Spleen (tissue), 11 donors: Measurements from ENCODE around the gene IFI30. TPM values are rescaled to one million over a fixed set of nuclear protein-coding genes. Genes with fewer than 3 reads are reported as not detected.

Experiments used
- DNase-seq: peaks from one replicate; pipeline ENCODE4 v3.0.0-alpha.2; 2020
- H3K27ac ChIP-seq, 8 donors: fragments of 200-600 bp; sonication (generic) in 7 of 8; 1 replicate in 4 of 8; 2 replicates in 4 of 8; pipeline versions ENCODE4 v1.5.0 to v1.8.0; 2016 to 2021; ENCODE audit warnings: inconsistent platforms in 4 of 8, mild to moderate bottlenecking in 4 of 8, moderate library complexity in 1 of 8
- H3K27me3 ChIP-seq, 7 donors: fragments of 200-600 bp; sonication (generic) in 6 of 7; replicated peaks in 1 of 7; 1 replicate in 4 of 7; 2 replicates in 3 of 7; pipeline versions ENCODE4 v1.5.0 to v1.8.0; 2016 to 2021; ENCODE audit warnings: inconsistent platforms in 3 of 7, mild to moderate bottlenecking in 1 of 7
- H3K36me3 ChIP-seq, 6 donors: fragments of 200-600 bp; sonication (generic) in 5 of 6; 1 replicate in 4 of 6; 2 replicates in 2 of 6; pipeline versions ENCODE4 v1.5.0 to v1.8.0; 2016 to 2021; ENCODE audit warnings: inconsistent platforms in 2 of 6
- H3K4me1 ChIP-seq, 6 donors: fragments of 200-600 bp; sonication (generic) in 5 of 6; 1 replicate in 3 of 6; 2 replicates in 3 of 6; pipeline versions ENCODE4 v1.5.0 to v1.8.0; 2016 to 2021; ENCODE audit warnings: inconsistent platforms in 3 of 6
- H3K4me3 ChIP-seq, 8 donors: fragments of 200-600 bp; sonication (generic) in 7 of 8; 1 replicate in 4 of 8; 2 replicates in 4 of 8; pipeline versions ENCODE4 v1.5.0 to v1.8.0; 2016 to 2021; ENCODE audit warnings: inconsistent platforms in 4 of 8, mild to moderate bottlenecking in 4 of 8, moderate library complexity in 2 of 8
- H3K9me3 ChIP-seq, 8 donors: fragments of 200-600 bp; sonication (generic) in 7 of 8; 1 replicate in 4 of 8; 2 replicates in 4 of 8; pipeline versions ENCODE4 v1.5.0 to v1.8.0; 2016 to 2021; ENCODE audit warnings: inconsistent platforms in 4 of 8
- CTCF ChIP-seq, 11 experiments: fragments of 200-600 bp in 7 of 11; fragments of 450-650 bp in 4 of 11; sonication (generic) in 4 of 11; IDR thresholded peaks in 8 of 11; conservative IDR thresholded peaks in 3 of 11; 1 replicate in 7 of 11; 2 replicates in 4 of 11; pipeline versions ENCODE4 v1.4.0 to v1.8.0; 2016 to 2021; ENCODE audit warnings: antibody characterized with exemption in 11 of 11, inconsistent platforms in 4 of 11, mild to moderate bottlenecking in 1 of 11
- POLR2A ChIP-seq, 3 donors: fragments of 450-650 bp; IDR thresholded peaks; one replicate each; pipeline ENCODE4 v1.5.1; 2017; ENCODE audit warnings: antibody characterized with exemption in 3 of 3, mild to moderate bottlenecking in 1 of 3
- POLR2AphosphoS5 ChIP-seq, 3 donors: sonication (generic); formaldehyde crosslinking; IDR thresholded peaks; one replicate each; pipeline ENCODE4 v1.5.1; 2017; ENCODE audit warnings: antibody characterized with exemption in 3 of 3
- WGBS, 5 donors: extraction: QIAGEN DNeasy Blood & Tissue Kit in 3 of 5; methylation state at CpG; one replicate each; pipeline versions ENCODE4 v1.1.5 to v1.1.7; 2013 to 2018; 5-methylcytosine and 5-hydroxymethylcytosine counted together
- intact Hi-C: fragments of 100-400 bp; cut with DNase I; formaldehyde crosslinking; loops from one replicate; pipeline ENCODE4 v1.15.0; 2023; ENCODE audit warnings: low total_unique reads
- polyA plus RNA-seq, 3 donors: library from polyadenylated mRNA; stranded (reverse); fragments of 200-250 nt; gene quantifications; one replicate each; pipeline ENCODE4 v1.2.1, GENCODE V29; 2013
- total RNA-seq, 7 donors: library from RNA; depleted of rRNA in 3 of 7; stranded (reverse); fragments of >200 nt in 3 of 7; fragmentation: NEBNext Ultra II Directional in 4 of 7; extraction: Animal tissue kit (Norgen Biotek cat#: 25700) in 4 of 7; gene quantifications; one replicate each; pipeline versions ENCODE4 v1.1.0 to v1.2.1, GENCODE V29; 2016 to 2021
- donor health status: healthy with polysubstance abuse.
- donor health status: DM: no; HTN: no; CAD: no; lungs with moderate emphysema.
- donor health status: DM: no; HTN: no; CAD: no.
- donor health status: Bipolar disorder and iron deficiency.
- donor health status: healthy.
- donor health status: DM: no; HTN: no; CAD: no.
- donor health status: DM: yes; HTN: yes; CAD: no.

Gene IFI30
- total and polyA plus RNA-seq, 10 donors = 206 to 475 (median 288) TPM

- H3K36me3 ChIP-seq = peaks cover 0 to 79% (median 46%) of the 10 kb centered on the region in 6 donors
- no peak for TF ChIP-seq CTCF (IDR thresholded peaks at IDR 0.05 in 8 of 11, conservative IDR thresholded peaks at IDR 0.05 in 3 of 11)
- TF ChIP-seq POLR2A (IDR thresholded peaks at IDR 0.05) = no peak
- no peak for TF ChIP-seq POLR2AphosphoS5 (IDR thresholded peaks at IDR 0.05)
- no peaks in the 10 kb centered on the region for H3K27me3 ChIP-seq
- no peak overlapping the region for H3K27ac ChIP-seq
- no peak for DNase-seq
- 94 to 99% (median 96%) methylated on average over 15 of the region's 15 CpGs for WGBS, 5 donors
- H3K4me1 ChIP-seq = peaks cover 16 to 53% (median 45%) of the 10 kb centered on the region in 6 donors
- no peaks in the 10 kb centered on the region for H3K9me3 ChIP-seq
- no peak overlapping the region for H3K4me3 ChIP-seq
- intact Hi-C loops = no loop called here
Measured at GRCh38 chr19:18165794-18166544, 7.6 kb upstream of the IFI30 start.

- no peak overlapping the region for H3K27ac ChIP-seq
- no peaks in the 10 kb centered on the region for H3K9me3 ChIP-seq
- TF ChIP-seq POLR2A (IDR thresholded peaks at IDR 0.05) = no peak
- TF ChIP-seq CTCF (IDR thresholded peaks at IDR 0.05 in 8 of 11, conservative IDR thresholded peaks at IDR 0.05 in 3 of 11) = no peak
- peak in 1 of 3 donors; percentile 27 for TF ChIP-seq POLR2AphosphoS5 (IDR thresholded peaks at IDR 0.05)
- H3K36me3 ChIP-seq = peaks cover 0 to 76% (median 45%) of the 10 kb centered on the region in 6 donors
- DNase-seq = no peak
- intact Hi-C loops = no loop called here
- H3K27me3 ChIP-seq = no peaks in the 10 kb centered on the region
- 93 to 97% (median 96%) methylated on average over 18 to 21 of the region's 21 CpGs for WGBS, 5 donors
- peaks cover 20 to 54% (median 47%) of the 10 kb centered on the region in 6 donors for H3K4me1 ChIP-seq
- no peak overlapping the region for H3K4me3 ChIP-seq
Measured at GRCh38 chr19:18167011-18167410, 6.6 kb upstream of the IFI30 start.

GRCh38 chr19:18167975-18168645, 5.5 kb upstream of the IFI30 start:
- peak overlapping the region in 1 of 8 donors; percentile 58 for H3K4me3 ChIP-seq
- peak overlapping the region; percentile 83 to 95 (median 92) for H3K27ac ChIP-seq
- WGBS, 5 donors = 63 to 72% (median 70%) methylated on average over 14 of the region's 14 CpGs
- intact Hi-C loops = no loop called here
- no peaks in the 10 kb centered on the region for H3K9me3 ChIP-seq
- H3K36me3 ChIP-seq = peaks cover 0 to 65% (median 42%) of the 10 kb centered on the region in 6 donors
- no peaks in the 10 kb centered on the region for H3K27me3 ChIP-seq
- DNase-seq = peak; percentile 89
- H3K4me1 ChIP-seq = peaks cover 27 to 61% (median 55%) of the 10 kb centered on the region in 6 donors
- no peak for TF ChIP-seq POLR2AphosphoS5 (IDR thresholded peaks at IDR 0.05)
- TF ChIP-seq CTCF (IDR thresholded peaks at IDR 0.05 in 8 of 11, conservative IDR thresholded peaks at IDR 0.05 in 3 of 11) = peak; percentile 58 to 89 (median 84)
- no peak for TF ChIP-seq POLR2A (IDR thresholded peaks at IDR 0.05)
